TTC549 (cell line): ENCODE results near the gene C16orf89.

Experiments
- FAIRE-seq: peaks from 2 replicates; lab custom pipeline; 2012; peaks lifted over from hg19 to GRCh38; lab: Jason Lieb, UNC

The C16orf89 gene

GRCh38 chr16:5003828-5004227, 61.9 kb downstream of the C16orf89 start:
- FAIRE-seq, result no peak

DNA sequence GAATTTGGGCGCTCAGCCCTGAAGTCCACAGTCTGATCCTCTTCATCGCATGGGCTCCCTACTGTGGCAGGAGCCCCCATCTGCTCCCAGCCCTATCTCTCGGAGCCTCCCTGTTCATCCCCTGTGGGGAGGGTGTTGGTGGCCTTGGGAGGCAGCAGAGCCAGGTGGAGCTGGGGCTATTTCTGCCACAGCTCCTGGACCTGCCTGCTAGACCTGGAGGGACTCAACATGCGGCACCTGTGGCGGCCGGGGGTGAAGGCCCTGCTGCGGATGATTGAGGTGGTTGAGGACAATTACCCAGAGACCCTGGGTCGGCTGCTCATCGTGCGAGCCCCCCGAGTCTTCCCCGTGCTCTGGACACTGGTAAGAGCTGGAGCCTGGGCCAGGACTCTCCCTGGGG, 62.5 kb downstream of the C16orf89 start:
- no peak for FAIRE-seq

- FAIRE-seq, result no peak
Measured at GRCh38 chr16:5002699-5003143, 63.0 kb downstream of the C16orf89 start.

- no peak for FAIRE-seq
Measured at GRCh38 chr16:5001986-5002385, 63.8 kb downstream of the C16orf89 start.

- FAIRE-seq, result no peak
Measured at GRCh38 chr16:5001571-5001970, 64.2 kb downstream of the C16orf89 start.

- FAIRE-seq, result no peak
Measured at GRCh38 chr16:5000573-5001001, 65.2 kb downstream of the C16orf89 start.

GRCh38 chr16:4994719-4995434, 70.9 kb downstream of the C16orf89 start:
- FAIRE-seq, result no peak
